ENCODE results near the gene MBTPS1.
A peak's percentile ranks its signal among the peaks of the same experiment; 100 is the strongest.

MBTPS1 gene

DNA sequence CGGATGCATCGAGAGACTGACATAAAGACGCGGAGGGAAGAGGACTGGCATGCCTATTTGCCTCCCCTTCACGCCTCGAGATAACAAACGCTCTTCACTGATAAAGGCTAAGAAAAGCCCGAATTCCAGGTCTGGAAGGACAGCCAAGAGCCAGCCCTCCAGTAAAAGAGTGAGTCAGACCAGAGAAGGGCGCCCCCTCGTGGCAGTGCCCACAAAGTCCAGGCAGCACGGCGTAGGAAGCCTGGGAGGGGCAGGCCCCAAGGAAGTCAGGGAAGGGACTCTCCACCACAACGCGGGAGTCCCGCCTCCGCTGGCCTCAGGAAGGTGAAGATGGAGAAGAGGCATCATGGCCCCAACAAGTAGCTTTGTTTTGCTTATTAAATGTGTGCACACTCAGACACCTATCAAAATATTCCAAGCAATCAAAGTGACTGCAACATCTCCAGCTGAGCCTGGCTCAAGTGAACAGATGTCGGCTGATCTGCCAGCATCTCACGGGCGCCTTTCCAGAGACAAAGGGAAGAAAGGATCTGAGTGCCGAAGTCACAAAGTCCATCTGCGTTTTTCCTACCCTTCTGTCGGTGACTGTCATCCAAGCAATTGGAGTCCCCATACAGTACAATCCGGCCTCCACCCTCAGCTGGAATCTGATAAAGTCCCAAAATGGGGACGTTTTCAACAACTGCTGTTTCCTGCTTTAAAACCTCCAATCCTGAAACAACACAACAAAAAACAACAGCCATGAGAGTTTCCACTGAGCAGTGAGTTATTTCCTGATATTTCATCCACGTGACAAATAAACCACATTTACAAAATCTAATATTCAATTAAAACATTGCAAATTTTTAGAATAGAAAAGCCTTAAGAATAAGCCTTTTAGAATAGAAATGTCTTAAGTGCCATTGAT lies 53.8 kb downstream of the MBTPS1 start:
- Histone ChIP-seq H3K9me3 (ENCODE audit: insufficient read depth, low read length) (no peaks in the 10 kb centered on the region), H4K20me1 (ENCODE audit: insufficient read depth, low read length) (no peaks in the 10 kb centered on the region), H3K9ac (ENCODE audit: low read length) (no peak overlapping the region), H3K4me3 (ENCODE audit: low read length) (no peak overlapping the region), H3K4me1 (ENCODE audit: low read length) (no peaks in the 10 kb centered on the region), H3K27ac (ENCODE audit: low read length) (no peak overlapping the region), H3K27me3 (ENCODE audit: low read depth, low read length) (no peaks in the 10 kb centered on the region), H3K79me2 (ENCODE audit: low read length) (no peaks in the 10 kb centered on the region), H2AFZ (ENCODE audit: low read depth, low read length) (no peak overlapping the region), H3K4me2 (ENCODE audit: low read length) (no peak overlapping the region), H3K36me3 (replicated peaks; ENCODE audit: low read depth, low read length) (peaks cover 41% of the 10 kb centered on the region)
- no peak for TF ChIP-seq EZH2phosphoT487 (IDR thresholded peaks at IDR 0.05; ENCODE audit: low read depth)
- TF ChIP-seq, protein P1, sequence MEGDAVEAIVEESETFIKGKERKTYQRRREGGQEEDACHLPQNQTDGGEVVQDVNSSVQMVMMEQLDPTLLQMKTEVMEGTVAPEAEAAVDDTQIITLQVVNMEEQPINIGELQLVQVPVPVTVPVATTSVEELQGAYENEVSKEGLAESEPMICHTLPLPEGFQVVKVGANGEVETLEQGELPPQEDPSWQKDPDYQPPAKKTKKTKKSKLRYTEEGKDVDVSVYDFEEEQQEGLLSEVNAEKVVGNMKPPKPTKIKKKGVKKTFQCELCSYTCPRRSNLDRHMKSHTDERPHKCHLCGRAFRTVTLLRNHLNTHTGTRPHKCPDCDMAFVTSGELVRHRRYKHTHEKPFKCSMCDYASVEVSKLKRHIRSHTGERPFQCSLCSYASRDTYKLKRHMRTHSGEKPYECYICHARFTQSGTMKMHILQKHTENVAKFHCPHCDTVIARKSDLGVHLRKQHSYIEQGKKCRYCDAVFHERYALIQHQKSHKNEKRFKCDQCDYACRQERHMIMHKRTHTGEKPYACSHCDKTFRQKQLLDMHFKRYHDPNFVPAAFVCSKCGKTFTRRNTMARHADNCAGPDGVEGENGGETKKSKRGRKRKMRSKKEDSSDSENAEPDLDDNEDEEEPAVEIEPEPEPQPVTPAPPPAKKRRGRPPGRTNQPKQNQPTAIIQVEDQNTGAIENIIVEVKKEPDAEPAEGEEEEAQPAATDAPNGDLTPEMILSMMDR (IDR thresholded peaks at IDR 0.05; ENCODE audit: low read depth, low read length): peak; percentile 87

DNA sequence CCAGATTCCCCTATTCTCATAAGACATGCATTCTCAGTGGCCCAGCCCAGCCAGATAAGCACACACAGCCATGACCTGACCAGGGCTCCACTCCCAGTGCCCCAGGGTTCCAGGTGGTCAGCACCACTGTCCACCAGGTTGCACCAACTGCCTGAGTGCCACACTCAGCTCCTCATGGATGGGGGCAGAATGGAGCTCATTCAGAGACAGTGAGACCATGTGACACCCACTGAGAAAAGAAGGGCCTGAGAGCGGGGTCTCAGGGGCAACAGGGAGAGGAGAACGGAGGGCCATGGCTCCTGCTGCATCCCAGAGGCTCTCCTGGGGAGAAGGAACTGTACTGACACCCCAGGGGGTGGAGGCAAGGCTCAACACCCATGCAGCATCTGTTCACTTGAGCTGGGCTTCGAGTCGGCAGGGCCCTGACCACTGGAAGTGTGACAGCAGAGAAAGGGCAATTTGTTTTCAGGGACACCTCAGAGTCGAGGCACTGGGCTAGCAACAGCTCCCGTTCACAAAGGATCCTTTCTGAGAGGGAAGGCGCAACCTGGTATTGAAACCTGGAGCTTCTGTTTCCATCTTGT lies 55.4 kb downstream of the MBTPS1 start:
- Histone ChIP-seq H3K4me3 (ENCODE audit: low read length) (no peak overlapping the region), H3K4me2 (ENCODE audit: low read length) (no peak overlapping the region), H3K27me3 (ENCODE audit: low read depth, low read length) (no peaks in the 10 kb centered on the region), H3K36me3 (replicated peaks; ENCODE audit: low read depth, low read length) (peaks cover 38% of the 10 kb centered on the region), H2AFZ (ENCODE audit: low read depth, low read length) (no peak overlapping the region), H3K9ac (ENCODE audit: low read length) (no peak overlapping the region), H3K79me2 (ENCODE audit: low read length) (no peaks in the 10 kb centered on the region), H4K20me1 (ENCODE audit: insufficient read depth, low read length) (no peaks in the 10 kb centered on the region), H3K27ac (ENCODE audit: low read length) (no peak overlapping the region), H3K9me3 (ENCODE audit: insufficient read depth, low read length) (no peaks in the 10 kb centered on the region), H3K4me1 (ENCODE audit: low read length) (no peaks in the 10 kb centered on the region)
- no peak for TF ChIP-seq EZH2phosphoT487 (IDR thresholded peaks at IDR 0.05; ENCODE audit: low read depth)
- TF ChIP-seq, protein P1 (IDR thresholded peaks at IDR 0.05; ENCODE audit: low read depth, low read length): no peak

DNA sequence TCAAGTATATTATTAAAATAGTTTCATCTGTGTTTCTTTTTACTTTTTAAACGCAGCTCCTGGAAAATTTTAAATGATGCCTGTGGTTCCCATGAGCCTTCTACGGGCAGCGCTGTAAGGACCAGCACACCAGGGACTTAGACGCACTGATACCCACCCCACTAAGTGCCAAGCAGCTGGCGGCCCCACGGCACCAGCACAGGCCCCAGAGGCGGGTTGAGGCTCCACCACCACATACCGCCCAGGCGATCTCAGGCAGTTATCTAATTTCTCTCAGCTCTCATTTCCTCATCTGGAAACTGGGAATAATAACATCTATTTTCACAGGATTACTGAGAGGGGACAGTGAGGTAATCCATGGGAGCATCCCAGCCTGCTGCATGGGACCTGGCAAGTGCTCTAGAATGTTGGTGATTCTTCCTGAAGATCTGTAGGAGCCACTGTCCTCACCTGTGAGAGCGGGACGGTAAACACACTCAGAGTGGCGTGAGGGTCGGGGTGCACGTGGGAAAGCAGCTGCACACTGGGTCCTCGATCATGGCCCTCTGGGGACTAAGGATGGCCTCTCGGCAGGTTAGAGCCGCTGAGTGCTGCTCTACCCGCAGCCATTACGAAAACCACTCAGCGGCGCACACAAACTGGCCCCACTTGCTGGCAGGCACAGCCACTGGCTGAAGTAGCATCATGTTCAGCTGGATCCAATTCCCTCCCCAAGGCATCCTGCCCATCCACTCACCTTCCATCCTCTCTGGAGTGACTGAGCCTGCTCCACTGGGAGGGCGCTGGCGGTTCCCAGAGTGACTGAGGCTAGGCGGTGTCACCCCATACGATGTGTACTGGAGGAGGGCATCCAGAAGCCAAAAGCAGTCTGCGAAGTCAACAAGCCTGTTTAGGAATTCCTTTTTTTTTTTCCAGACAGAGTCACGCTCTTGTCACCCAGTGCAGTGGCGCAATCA lies 56.5 kb downstream of the MBTPS1 start:
- Histone ChIP-seq H3K9ac (ENCODE audit: low read length) (no peak overlapping the region), H3K27me3 (ENCODE audit: low read depth, low read length) (no peaks in the 10 kb centered on the region), H3K4me1 (ENCODE audit: low read length) (no peaks in the 10 kb centered on the region), H3K4me2 (ENCODE audit: low read length) (no peak overlapping the region), H3K4me3 (ENCODE audit: low read length) (no peak overlapping the region), H2AFZ (ENCODE audit: low read depth, low read length) (no peak overlapping the region), H3K9me3 (ENCODE audit: insufficient read depth, low read length) (no peaks in the 10 kb centered on the region), H3K36me3 (replicated peaks; ENCODE audit: low read depth, low read length) (peaks cover 40% of the 10 kb centered on the region), H3K79me2 (ENCODE audit: low read length) (no peaks in the 10 kb centered on the region), H3K27ac (ENCODE audit: low read length) (no peak overlapping the region), H4K20me1 (ENCODE audit: insufficient read depth, low read length) (no peaks in the 10 kb centered on the region)
- no peak for TF ChIP-seq EZH2phosphoT487 (IDR thresholded peaks at IDR 0.05; ENCODE audit: low read depth)
- TF ChIP-seq, protein P1 (IDR thresholded peaks at IDR 0.05; ENCODE audit: low read depth, low read length): no peak
